Non-pigmented ciliary epithelial cell (primary cell): ENCODE results near the gene CCNK.
A peak's percentile ranks its signal among the peaks of the same experiment; 100 is the strongest.

ENCODE experiments used
- DNase-seq: peaks from one replicate; pipeline ENCODE4 v3.0.0-alpha.2; 2010; ENCODE audit warnings: low read depth

CCNK gene

GRCh38 chr14:99519931-99520421 lies 38.8 kb downstream of the CCNK start:
- DNase-seq: no peak

GRCh38 chr14:99520571-99521081 lies 39.4 kb downstream of the CCNK start:
- no peak for DNase-seq

- no peak for DNase-seq
Observed at GRCh38 chr14:99521176-99522024, 40.2 kb downstream of the CCNK start.

- DNase-seq: no peak
Observed at GRCh38 chr14:99522025-99522401, 40.8 kb downstream of the CCNK start.

GRCh38 chr14:99522457-99522891 lies 41.3 kb downstream of the CCNK start:
- no peak for DNase-seq

- no peak for DNase-seq
Observed at GRCh38 chr14:99522934-99523703, 41.9 kb downstream of the CCNK start.

- DNase-seq: no peak
Observed at GRCh38 chr14:99523704-99524055, 42.5 kb downstream of the CCNK start.

GRCh38 chr14:99524091-99524661 lies 43.0 kb downstream of the CCNK start:
- DNase-seq: no peak

- no peak for DNase-seq
Observed at GRCh38 chr14:99524804-99525698, 43.8 kb downstream of the CCNK start.

GRCh38 chr14:99525699-99526080 lies 44.5 kb downstream of the CCNK start:
- DNase-seq: no peak

GRCh38 chr14:99527026-99527425 lies 45.8 kb downstream of the CCNK start:
- no peak for DNase-seq

GRCh38 chr14:99527427-99528076 lies 46.3 kb downstream of the CCNK start:
- DNase-seq: no peak

- DNase-seq: no peak
Observed at GRCh38 chr14:99529899-99530298, 48.7 kb downstream of the CCNK start.

- DNase-seq: no peak
Observed at GRCh38 chr14:99530407-99531155, 49.4 kb downstream of the CCNK start.

- DNase-seq: peak; percentile 31
Observed at GRCh38 chr14:99531251-99532096, 50.3 kb downstream of the CCNK start.

GRCh38 chr14:99532310-99532709 lies 51.1 kb downstream of the CCNK start:
- no peak for DNase-seq

- no peak for DNase-seq
Observed at GRCh38 chr14:99534333-99534732, 53.1 kb downstream of the CCNK start.

- no peak for DNase-seq
Observed at GRCh38 chr14:99534863-99535262, 53.7 kb downstream of the CCNK start.

GRCh38 chr14:99535448-99535847 lies 54.2 kb downstream of the CCNK start:
- no peak for DNase-seq
